SIG-M5 treated with dmso at 0.1 percent for 504 hours (cell line): Measurements from ENCODE around the gene FN1.

ENCODE experiments used
- DNase-seq: peaks from one replicate; lab custom pipeline; 2025; ENCODE audit not compliant: unreplicated experiment; lab: John Stamatoyannopoulos, UW

FN1 gene

DNA sequence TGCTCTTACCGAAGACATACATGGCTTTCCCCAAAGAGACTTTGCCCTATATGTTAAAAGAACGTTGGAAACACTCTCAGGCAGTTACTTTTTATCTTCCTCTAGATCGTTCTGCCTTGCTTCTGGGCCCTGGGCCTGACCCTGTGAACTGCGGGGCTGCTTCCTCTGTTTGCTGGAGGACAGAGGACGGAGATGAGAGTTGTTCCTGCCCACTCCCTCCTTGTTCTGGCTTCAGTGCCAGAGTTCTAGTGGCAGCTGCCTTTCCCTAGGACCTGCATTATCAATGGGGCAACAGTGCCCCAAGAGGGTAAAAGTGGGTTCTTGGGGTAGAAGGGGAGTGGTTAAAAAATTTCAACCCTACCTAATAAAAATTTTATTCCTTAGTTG is 6.5 kb upstream of the FN1 start:
- no peak for DNase-seq

DNA sequence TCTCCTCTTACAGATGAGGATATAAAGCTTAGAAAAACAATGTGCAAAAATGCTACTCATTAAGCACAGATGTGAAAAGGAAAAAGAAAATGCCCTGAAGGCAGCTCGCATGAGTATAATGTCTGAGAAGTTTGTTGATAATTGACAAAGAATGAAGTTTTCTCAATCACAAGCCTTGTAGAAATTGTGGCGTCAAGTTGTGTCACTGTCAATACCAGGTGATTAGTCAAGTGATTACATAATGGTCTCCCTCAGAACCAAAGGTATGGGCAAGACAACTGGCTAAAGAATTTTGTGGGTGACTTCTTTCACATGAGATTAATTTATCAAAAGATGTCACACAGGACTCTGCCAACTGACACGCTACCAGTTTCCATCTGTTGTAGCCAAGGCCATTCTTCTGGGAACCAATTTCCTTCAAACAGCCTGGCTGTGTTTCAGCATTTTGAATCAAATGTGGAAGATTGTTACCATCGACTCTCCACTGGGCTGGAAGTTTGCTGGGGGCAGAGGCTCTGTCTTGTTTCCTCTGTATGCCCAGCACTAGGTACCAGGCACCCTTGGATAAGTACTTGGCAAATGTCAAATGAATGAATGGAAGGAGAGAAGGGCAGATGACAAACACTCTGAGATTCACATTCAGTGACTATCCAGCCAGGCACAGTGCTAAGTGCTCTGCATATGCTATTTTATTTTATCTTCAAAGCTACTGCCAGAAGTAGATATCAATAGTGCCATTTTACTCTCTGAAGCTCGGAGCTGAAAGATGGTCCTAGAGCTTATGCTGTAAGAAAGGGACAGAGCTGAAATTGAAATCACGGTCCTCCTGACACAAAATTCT is 5.9 kb upstream of the FN1 start:
- no peak for DNase-seq

DNA sequence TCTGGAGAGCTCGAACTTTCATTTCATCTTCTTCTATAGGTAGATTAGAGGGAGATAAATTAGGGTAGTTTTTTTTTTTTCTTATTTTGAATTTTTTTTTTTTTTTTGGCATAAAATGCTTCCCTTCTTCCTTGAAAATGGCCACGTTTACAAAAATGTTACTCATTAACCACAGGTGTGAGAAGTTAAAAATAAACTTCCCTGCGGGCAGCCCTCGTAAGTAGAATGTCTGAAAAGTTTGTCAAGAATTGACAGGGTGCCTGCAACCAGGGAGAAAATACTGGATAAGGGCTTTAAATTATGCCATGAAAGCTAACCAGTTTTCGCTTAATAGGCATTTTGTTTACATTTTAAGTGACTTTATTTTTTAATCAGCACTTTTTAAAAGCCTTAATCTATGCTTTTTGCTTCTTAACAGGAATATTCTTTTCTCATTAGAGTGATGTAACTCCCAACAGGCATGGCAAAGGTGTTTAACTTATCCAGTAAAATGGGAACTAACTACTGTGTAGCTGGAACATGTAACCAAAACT is 4.2 kb upstream of the FN1 start:
- DNase-seq: no peak

DNA sequence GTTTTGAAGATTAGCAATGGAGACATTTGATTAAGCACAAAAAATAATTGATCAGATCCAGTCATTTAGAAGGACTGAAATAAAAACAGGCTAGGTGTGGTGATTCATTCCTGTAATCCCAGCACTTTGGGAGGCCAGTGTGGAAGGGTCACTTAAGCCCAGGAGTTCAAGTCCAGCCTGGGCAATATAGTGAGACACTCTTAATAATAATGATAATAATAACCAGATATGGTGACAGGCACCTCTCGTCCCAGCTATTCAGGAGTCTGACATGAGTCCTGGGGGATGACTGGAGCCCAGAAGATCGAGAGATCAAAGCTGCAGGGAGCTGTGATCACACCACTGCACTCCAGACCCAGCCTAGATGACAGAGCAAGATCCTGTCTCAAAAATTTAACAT is 3.5 kb upstream of the FN1 start:
- no peak for DNase-seq

DNA sequence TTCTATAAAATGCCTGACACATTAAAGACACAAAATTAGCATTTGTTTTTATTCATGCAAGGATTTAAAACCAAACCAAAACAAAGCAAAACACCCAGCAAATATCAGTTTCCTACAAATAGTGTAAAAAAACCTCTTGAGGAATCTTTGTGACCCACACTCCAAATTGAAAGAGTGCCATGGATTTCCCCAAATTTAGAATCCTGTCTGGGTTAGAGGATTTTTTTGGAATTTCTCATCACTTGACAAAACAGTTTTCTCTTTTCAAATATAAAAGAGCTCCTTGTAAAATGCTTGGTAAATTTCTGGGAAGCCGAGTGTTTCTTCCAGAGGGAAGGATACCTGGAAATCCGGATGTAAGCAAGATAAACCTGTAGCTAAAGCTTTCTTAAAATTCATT is 1.7 kb upstream of the FN1 start:
- DNase-seq: no peak

DNA sequence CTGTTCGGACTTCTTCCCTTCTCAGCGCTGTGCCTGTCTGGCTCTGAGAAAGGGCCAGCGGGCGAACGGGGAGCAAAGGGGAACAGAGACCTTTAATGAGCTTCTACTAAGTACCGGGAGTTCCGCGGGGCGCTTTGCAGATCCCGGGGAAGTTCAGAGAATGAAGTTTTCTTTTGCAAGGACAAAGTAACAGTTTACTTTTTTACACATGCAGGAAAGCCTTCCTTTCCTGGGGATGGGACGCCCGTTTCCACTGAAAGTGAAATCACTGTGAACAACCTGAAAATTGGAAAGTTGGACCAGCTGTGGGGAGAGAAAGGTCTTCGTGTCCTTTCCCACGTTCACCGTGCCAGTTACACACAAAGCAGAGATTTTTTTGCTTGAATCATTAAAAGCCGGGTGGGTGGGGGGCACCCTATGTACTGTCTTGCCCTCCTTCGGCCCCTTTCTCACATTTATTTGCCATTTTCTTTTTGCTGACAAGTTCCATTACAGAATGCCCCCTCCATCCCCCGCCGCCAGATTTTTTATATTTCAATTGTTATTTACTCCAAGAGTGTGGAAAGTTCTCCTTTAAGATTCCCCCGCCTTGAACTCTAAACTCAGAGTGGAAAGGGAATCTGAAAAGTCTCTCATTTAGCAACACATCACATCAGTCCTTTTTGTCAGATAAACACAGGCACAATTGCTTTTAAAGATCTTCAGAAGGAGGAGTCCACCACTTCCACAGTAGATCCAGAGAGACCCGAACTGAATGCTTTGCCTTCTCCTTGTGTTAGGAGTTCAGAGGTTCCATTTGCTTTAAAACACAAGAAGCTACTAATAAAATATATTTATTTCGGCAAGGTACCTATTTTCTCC is 1.1 kb upstream of the FN1 start:
- DNase-seq: no peak

DNA sequence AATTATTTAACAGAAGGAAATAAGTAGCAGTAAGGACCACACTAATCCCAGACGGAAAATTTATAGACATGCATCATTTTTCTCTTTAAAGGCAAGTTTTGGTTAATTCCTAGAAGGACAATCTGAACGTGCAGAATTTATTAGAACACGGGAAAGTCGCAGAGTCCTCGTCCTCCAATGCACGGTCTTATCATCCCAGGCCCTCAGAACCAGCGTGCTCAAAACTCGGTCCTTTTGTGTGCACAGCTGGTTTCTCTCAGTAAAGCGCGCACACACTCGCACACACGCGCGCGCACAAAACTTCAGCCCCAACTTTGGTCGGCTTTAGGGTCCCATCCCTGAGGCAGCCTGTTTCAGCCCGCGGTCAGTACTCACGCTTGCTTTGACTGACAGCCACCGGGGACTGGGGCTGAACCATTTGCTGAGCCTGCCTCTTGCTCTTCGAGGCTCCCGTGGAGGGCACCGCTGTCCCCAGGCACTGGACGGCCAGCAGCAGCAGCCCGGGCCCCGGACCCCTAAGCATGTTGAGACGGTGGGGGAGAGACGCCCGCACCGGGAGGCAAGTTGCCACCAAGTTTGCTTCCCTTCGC is 493 bp downstream of the FN1 start:
- DNase-seq: no peak

DNA sequence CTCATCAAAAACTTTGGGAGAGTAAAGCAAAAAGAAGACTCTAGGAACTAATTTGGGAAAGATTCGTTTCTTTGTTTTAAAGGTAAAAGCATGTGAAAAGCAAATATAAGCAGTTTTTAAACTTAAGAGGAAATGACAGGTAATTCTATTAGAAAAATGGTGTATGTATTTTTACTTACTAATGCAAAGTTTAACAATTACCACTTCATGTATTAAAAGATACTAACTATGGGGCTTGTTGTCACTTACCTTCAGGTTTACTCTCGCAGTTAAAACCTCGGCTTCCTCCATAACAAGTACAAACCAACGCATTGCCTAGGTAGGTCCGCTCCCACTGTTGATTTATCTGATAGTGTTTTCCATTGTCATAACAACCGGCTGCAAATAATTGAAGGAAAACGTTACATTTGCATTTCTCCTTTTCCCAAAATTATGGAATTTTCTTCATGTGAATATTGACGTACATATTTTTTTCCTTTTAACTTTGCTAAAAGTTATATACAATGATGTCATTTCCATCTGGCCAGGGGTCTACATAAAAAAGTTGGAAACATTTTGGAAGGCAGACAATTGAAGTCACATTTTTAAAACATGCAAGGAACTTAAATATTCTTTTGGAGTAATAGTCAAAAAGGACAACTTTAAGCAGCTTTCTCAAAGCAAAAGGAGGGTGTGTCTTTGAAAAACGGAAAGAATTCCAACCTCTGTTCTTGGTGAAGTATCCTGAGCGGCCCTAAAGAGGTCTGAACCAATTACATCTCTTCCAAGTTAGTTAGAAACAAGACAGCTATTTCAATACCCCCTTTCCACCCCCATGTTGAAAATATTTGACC is 1.2 kb downstream of the FN1 start:
- no peak for DNase-seq

DNA sequence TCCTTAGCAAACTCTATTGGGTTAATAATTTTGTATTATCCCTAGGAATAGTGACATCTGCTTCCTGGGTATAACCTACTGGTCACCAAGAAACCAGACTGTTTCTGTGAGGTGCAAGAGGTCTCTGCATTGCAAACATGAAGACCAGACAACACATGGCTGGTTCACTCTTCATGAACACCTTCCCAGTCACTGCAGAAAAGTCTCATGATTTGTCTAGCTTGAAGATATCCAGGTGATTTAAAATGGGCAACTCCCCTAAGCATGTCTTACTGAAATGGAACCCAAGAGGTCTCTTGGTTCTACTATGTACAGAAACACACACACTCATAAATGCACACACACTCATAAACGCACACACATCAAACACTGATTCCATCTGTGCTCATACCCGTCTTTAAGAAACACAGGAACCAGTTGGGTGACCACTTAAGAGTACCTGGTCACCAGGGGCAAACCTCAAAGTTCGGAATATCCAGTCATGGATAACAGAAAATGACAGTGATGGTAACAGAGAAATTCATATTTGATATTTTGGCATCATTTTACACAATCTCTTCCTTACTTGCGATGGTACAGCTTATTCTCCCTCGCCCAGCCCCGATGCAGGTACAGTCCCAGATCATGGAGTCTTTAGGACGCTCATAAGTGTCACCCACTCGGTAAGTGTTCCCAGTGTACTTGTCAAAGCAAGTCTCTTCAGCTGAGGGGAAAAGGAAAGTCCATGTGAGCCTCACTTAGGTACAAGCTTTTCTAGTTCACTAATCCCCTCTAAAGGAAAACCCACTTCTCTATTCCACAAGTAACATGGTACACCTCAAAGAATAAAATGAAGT is 2.9 kb downstream of the FN1 start:
- DNase-seq: no peak

DNA sequence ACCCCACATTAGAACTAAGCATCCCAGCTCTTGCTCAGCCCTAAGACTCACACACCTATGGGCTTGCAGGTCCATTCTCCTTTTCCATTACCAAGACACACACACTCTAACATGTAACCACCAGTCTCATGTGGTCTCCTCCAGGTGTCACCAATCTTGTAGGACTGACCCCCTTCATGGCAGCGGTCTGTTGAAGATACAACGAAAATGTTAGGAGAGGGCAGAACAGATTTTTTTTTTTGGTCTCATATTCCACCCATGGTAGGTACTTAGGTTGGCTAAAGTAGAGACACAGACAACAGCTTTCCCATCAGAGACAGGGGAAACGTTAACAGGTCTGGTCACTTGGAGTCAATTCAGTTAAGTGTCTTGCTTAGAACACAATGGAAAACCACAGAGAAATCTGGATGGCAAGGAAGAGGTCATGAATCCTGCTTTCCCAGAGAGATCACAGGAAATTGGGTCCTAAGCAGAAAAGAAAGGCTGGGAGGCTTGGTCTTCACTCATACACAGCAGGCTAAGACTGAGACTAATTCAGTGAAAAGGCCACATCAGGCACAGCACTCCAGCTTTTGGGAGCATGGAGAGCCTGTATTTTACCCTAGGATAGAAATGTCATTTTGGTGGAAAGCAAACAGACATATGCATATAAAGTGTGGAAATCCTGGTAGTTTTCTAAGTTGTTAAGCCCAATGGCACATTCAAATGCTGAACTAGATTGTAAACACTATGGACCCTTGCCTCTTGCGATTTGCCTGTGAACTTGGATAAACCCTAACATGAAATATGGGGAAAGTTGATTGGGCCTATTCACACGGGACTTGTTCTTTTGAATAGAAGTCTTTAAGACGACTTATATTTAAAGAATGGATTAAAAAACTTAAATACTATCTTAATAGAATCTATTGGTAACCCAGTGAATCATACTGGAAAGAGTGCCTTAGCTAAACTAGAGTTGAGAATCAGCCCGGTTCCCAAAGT is 3.8 kb downstream of the FN1 start:
- DNase-seq: no peak

DNA sequence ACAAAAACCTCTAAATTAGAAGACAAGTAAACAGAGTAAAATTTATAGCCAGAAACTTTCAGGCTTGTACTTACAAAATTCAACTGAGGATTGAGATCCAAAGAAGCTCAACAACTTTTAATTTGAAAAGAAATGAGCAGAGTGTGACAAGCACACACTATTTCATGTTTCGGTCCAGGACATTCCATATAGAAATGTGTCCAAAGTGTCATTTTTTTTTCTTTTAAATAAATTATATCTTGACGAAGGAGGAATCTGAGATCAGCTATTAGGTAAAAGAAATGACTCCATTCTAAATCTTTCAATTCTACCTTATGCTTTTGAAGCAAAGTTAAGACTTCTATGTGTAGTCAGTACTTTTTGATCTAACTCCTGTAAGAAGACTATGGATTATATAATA is 4.6 kb downstream of the FN1 start:
- DNase-seq: no peak

DNA sequence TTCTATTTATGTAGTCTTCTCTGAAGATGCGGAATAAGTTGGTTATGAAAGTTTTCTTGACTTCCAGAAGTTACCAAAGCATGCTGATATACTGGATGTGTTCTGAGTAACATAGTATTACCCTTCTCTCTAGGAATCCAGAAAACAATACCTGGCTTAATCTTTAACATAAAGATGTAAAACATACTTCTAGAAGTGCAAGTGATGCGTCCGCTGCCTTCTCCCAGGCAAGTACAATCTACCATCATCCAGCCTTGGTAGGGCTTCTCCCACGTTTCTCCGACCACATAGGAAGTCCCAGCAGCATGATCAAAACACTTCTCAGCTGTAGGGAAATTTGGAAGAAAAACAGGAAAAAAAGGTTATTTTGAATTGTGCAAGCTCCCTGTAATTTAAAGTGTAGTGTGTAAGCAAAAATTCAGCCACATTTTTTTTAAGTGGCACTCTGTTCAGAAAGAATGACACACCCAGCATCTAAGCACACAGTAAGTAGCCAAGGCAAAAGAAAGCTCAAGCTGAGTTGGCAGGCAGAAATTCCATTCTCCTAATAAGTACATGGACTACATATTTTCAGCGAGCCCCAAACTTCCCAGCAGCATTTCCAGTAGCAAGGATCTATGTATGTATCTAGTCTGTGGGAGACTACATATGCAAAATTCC is 5.2 kb downstream of the FN1 start:
- DNase-seq: no peak

DNA sequence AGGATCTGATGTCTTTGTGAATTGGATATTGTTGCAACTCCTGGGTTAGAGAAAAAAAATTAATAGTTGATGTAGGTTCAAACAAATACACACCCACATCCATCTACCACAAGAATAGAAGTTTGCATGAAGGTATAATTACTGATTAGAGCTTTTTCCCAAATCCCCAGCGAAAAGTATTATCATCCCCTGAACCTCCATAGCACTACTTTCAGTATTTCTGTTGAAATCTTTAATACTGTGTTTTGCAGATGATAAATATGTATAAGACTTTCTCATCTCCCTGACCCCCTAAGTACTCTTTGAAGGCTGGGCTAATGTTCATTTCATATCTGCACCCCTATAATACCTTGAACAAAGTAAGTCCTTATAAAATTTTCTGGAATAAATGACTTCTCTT is 6.4 kb downstream of the FN1 start:
- DNase-seq: no peak

DNA sequence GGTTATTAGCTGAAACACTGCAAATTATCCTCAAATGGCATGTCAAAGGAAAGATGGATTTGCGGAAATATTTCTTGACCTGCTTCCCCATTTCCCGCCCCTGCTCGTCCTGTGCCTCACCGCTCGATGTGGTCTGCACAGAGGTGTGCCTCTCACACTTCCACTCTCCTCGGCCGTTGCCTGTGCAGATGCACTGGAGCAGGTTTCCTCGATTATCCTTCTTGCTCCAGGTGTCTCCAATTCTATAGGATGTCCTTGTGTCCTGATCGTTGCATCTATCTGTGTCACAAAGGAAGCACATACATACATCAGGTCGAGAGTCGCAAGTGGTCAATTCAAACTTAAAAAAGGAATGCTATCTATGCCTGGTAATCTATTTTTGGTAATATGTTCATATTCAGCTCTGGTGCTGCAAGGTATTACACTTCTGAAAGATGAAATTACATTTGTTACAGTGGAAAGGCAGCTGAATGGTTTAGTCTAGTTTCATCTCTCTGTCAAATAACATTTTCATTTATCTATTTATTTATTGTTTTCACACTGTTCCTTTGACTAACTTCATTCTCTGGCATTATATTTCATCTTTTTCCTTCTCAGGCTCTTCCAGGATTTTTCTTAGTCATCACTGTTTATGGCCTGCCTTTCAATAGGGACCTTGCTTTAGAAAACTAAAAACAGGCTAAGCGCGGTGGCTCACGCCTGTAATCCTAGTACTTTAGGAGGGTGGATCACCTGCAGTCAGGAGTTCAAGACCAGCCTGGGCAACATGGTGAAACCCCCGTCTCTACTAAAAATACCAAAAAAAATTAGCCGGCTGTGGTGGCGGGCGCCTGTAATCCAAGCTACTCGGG is 7.6 kb downstream of the FN1 start:
- no peak for DNase-seq

DNA sequence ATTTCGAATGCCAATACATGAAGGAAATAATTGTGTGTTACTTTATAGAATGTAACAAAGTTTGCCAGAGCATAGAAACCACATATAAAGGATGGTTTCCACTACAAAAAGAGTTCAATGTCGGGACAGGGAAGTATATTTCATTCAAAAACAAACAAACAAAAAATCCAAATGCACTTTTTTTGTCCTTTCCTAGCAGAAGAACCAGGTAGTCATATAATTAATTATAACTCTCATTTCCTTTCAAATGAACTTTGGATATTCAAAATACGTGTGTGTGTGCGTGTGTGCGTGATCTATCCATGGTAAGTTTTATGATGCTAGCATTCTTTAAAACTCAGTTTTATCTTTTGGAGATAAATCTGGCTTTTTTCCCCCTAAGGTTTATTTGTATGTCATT is 8.3 kb downstream of the FN1 start:
- DNase-seq: no peak

DNA sequence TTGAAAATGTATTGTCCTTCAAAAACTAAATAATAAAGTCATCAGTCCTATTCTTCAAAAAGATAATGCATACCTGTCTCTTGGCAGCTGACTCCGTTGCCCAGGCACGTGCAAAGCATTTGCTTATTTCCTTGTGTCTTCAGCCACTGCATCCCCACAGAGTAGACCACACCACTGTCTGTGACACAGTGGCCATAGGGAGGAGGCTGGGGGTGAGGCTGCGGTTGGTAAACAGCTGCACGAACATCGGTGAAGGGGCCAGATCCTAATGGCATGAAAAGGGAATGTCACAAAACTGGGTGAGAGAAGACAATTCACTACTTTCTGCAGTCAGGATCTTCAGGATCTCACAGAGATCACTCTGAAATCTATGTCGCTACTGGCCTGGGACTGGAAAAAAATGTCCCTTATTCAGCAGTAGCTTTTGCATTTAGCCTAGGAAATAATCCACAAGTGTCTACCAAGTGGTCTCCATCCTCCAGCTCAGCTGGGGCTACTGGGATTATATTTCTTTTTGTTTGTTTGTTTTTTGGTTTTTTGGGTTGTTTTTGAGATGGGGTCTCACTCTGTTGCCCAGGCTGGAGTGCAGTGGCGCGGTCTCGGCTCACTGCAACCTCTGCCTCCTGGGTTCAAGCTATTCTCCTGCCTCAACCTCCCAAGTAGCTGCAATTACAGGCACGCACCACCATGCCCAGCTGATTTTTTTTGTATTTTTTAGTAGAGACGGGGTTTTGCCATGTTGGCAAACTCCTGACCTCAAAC is 10.7 kb downstream of the FN1 start:
- DNase-seq: no peak
